K562 (cell line): ENCODE data around the gene RASGEF1C. TPM values are rescaled to one million over a fixed set of nuclear protein-coding genes. Genes with fewer than 3 reads are reported as not detected.

Experiments
- ATAC-seq: fragments of 200-7000 bp; cut with Tn5 transposase; 3 replicates; pipeline ENCODE4 v1.9.1; 2020; ENCODE audit warnings: moderate library complexity
- BruUV-seq: library from RNA; stranded (reverse); fragments of 400-500 nt; replicated peaks from 2 replicates; lab custom pipeline; 2021; lab: Mats Ljungman, UMichigan
- CTCF ChIA-PET: fragments of 300-600 bp; formaldehyde crosslinking; extraction: SDS; loops from one replicate; lab custom pipeline; 2021; ENCODE audit warnings: low intra/inter-chr PET ratio; lab: Yijun Ruan, JAX
- POLR2A ChIA-PET: fragments of 300-600, 350-650 bp; sonication (Branson Sonifier 250); formaldehyde crosslinking; extraction: SDS; loops from one replicate; lab custom pipeline; 2021; ENCODE audit warnings: antibody characterized with exemption, inconsistent platforms; lab: Yijun Ruan, JAX
- DNase-seq, 4 experiments: peaks; one replicate each; pipeline versions ENCODE4 v3.0.0 to v3.0.0-alpha.2; 2011 to 2018; ENCODE audit warnings: low spot score in 3 of 4, mixed read lengths in 3 of 4; ENCODE audit errors: extremely low read depth in 1 of 4
- FAIRE-seq: peaks from 2 replicates; lab custom pipeline; 2011; peaks lifted over from hg19 to GRCh38; lab: Jason Lieb, UNC
- H2AFZ ChIP-seq: 2 replicates; pipeline ENCODE4 v1.6.0; 2011; ENCODE audit warnings: low read depth, low read length, control low read depth, inconsistent platforms
- H3K27ac ChIP-seq: fragments of 200-600 bp; 3 replicates; pipeline ENCODE4 v1.8.0; 2011; ENCODE audit warnings: low read depth, mild to moderate bottlenecking, control low read depth, inconsistent platforms, low read length, moderate library complexity, mixed read lengths; ENCODE audit errors: extremely low read depth
- H3K27me3 ChIP-seq, 2 experiments: fragments of 300-600 bp in 1 of 2; 2 replicates in 1 of 2; 3 replicates in 1 of 2; pipeline versions ENCODE4 v1.6.0 to v1.8.0; 2011; ENCODE audit warnings: inconsistent platforms in 2 of 2, low read length in 2 of 2, mild to moderate bottlenecking in 1 of 2, mixed read lengths in 1 of 2, moderate library complexity in 1 of 2; ENCODE audit not compliant: control insufficient read depth in 2 of 2, insufficient read depth in 2 of 2
- H3K36me3 ChIP-seq: fragments of 300-600 bp; 3 replicates; pipeline ENCODE4 v1.8.0; 2011; ENCODE audit warnings: mild to moderate bottlenecking, low read length, inconsistent platforms; ENCODE audit not compliant: control insufficient read depth, insufficient read depth
- H3K4me1 ChIP-seq, 2 experiments: fragments of 200-600 bp in 1 of 2; replicated peaks in 1 of 2; 2 replicates in 1 of 2; 3 replicates in 1 of 2; pipeline versions ENCODE4 v1.5.1 to v1.8.0; 2011; ENCODE audit warnings: inconsistent platforms in 2 of 2, low read length in 2 of 2, mild to moderate bottlenecking in 1 of 2, mixed read lengths in 1 of 2, moderate library complexity in 1 of 2; ENCODE audit not compliant: control insufficient read depth in 2 of 2, insufficient read depth in 2 of 2
- H3K4me2 ChIP-seq: 2 replicates; pipeline ENCODE4 v1.6.1; 2011; ENCODE audit warnings: low read length, control low read depth, inconsistent platforms, mixed read lengths; ENCODE audit not compliant: insufficient read depth
- H3K4me3 ChIP-seq: fragments of 200-600 bp; sonication (generic), shearing (Covaris generic); 2 replicates; pipeline ENCODE4 v1.5.1; 2016; ENCODE audit warnings: control low read depth, inconsistent platforms
- H3K79me2 ChIP-seq: fragments of 200-600 bp; 3 replicates; pipeline ENCODE4 v1.8.0; 2011; ENCODE audit warnings: low read length, inconsistent platforms; ENCODE audit not compliant: control insufficient read depth, insufficient read depth
- H3K9ac ChIP-seq, 2 experiments: 2 replicates each; pipeline versions ENCODE4 v1.6.0 to v1.6.1; 2011; ENCODE audit warnings: low read depth in 2 of 2, low read length in 2 of 2, control low read depth in 1 of 2, inconsistent platforms in 1 of 2, mild to moderate bottlenecking in 1 of 2, mixed read lengths in 1 of 2; ENCODE audit not compliant: insufficient read depth in 1 of 2
- H3K9me1 ChIP-seq: one replicate; pipeline ENCODE4 v1.6.0; 2011; ENCODE audit warnings: inconsistent platforms, mild to moderate bottlenecking, low read length, moderate library complexity; ENCODE audit not compliant: control insufficient read depth, insufficient read depth
- H3K9me3 ChIP-seq: replicated peaks from 2 replicates; pipeline ENCODE4 v1.5.1; 2011; ENCODE audit warnings: low read depth, low read length, inconsistent platforms; ENCODE audit not compliant: control insufficient read depth, insufficient read depth
- H4K20me1 ChIP-seq: replicated peaks from 2 replicates; pipeline ENCODE4 v1.6.1; 2011; ENCODE audit warnings: low read length, inconsistent platforms, mixed read lengths; ENCODE audit not compliant: control insufficient read depth, insufficient read depth
- BCLAF1 ChIP-seq, 2 experiments: fragments of 450-650 bp in 1 of 2; IDR thresholded peaks; 2 replicates each; pipeline ENCODE4 v1.6.1; 2011 to 2017; ENCODE audit warnings: low read depth in 2 of 2, antibody characterized with exemption in 1 of 2, borderline replicate concordance in 1 of 2, low read length in 1 of 2, mild to moderate bottlenecking in 1 of 2, mixed read lengths in 1 of 2; ENCODE audit not compliant: control insufficient read depth in 1 of 2
- BCOR ChIP-seq: fragments of 450-650 bp; IDR thresholded peaks from 2 replicates; pipeline ENCODE4 v1.6.1; 2016
- ERF ChIP-seq: fragments of 450-650 bp; formaldehyde crosslinking; IDR thresholded peaks from 2 replicates; pipeline ENCODE4 v1.4.0; 2020; ENCODE audit warnings: mild to moderate bottlenecking, mixed read lengths
- FOXK1 ChIP-seq: sonication (generic); formaldehyde crosslinking; IDR thresholded peaks from 2 replicates; pipeline ENCODE4 v1.8.0; 2022; ENCODE audit warnings: missing genetic modification reagents, mild to moderate bottlenecking, borderline replicate concordance
- HINFP ChIP-seq: fragments of 450-650 bp; conservative IDR thresholded peaks from 2 replicates; pipeline ENCODE4 v1.6.1; 2016; ENCODE audit warnings: missing genetic modification characterization, low read depth, mild to moderate bottlenecking, control low read depth, missing compliant biosample characterization
- IRF1 ChIP-seq: sonication (generic); formaldehyde crosslinking; IDR thresholded peaks from 2 replicates; pipeline ENCODE4 v1.8.0; 2022; ENCODE audit warnings: missing genetic modification reagents, mild to moderate bottlenecking, borderline replicate concordance
- NELFE ChIP-seq: IDR thresholded peaks from 2 replicates; pipeline ENCODE4 v1.6.1; 2011; ENCODE audit warnings: mild to moderate bottlenecking; ENCODE audit not compliant: insufficient read depth, insufficient read length
- PBX2 ChIP-seq, 2 experiments: IDR thresholded peaks in 1 of 2; conservative IDR thresholded peaks in 1 of 2; 2 replicates each; pipeline ENCODE4 v1.6.1; 2016; ENCODE audit warnings: low read depth in 2 of 2, mild to moderate bottlenecking in 1 of 2, missing compliant biosample characterization in 1 of 2, missing genetic modification characterization in 1 of 2, moderate library complexity in 1 of 2
- TFAP4 ChIP-seq: sonication (generic); formaldehyde crosslinking; IDR thresholded peaks from 2 replicates; pipeline ENCODE4 v1.8.0; 2022; ENCODE audit warnings: missing genetic modification reagents, mild to moderate bottlenecking, moderate library complexity, borderline replicate concordance
- ZFPM2 ChIP-seq: fragments of 250-450 bp; sonication (Bioruptor Pico); IDR thresholded peaks from 2 replicates; pipeline ENCODE4 v1.5.1; 2022; ENCODE audit warnings: mild to moderate bottlenecking
- WGBS: fragments of 100-300 bp; shearing (Covaris generic); methylation state at CpG from one replicate; pipeline ENCODE4 v1.1.6; 2016; ENCODE audit warnings: low coverage, mixed read lengths; ENCODE audit not compliant: insufficient coverage; ENCODE audit errors: missing lambda C conversion rate; 5-methylcytosine and 5-hydroxymethylcytosine counted together
- in situ Hi-C: fragments of 300-500 bp; cut with MboI; formaldehyde crosslinking; loops from 4 replicates; pipeline ENCODE4 v1.15.0; 2018; ENCODE audit warnings: inconsistent platforms, mixed read lengths
- intact Hi-C: fragments of 100-400 bp; cut with micrococcal nuclease; formaldehyde crosslinking; loops from 2 replicates; pipeline ENCODE4 v1.14.2; 2022
- polyA plus RNA-seq, 8 experiments: library from polyadenylated mRNA; depleted of rRNA in 4 of 8; stranded (reverse) in 5 of 8; unstranded in 3 of 8; fragments of >200 nt; fragmentation: Nextera tagmentation in 2 of 8; fragmentation: Illumina TruSeq in 1 of 8; extraction: Ambion mirVana in 2 of 8; extraction: Trizol in 1 of 8; gene quantifications; 2 replicates each; pipeline versions ENCODE4 v1.2.1 to v1.2.3, GENCODE V29; 2011 to 2014; ENCODE audit warnings: inconsistent platforms in 1 of 8, missing spikeins in 1 of 8
- total RNA-seq, 7 experiments: library from RNA; depleted of rRNA in 6 of 7; stranded (reverse); fragments of >200 nt in 6 of 7; fragmentation: Illumina TruSeq in 2 of 7; extraction: Trizol in 2 of 7; gene quantifications; 2 replicates each; pipeline versions ENCODE4 v1.2.1 to v1.2.3, GENCODE V29; 2011 to 2021; ENCODE audit warnings: low replicate concordance in 1 of 7

The RASGEF1C gene
- total and polyA plus RNA-seq, 9 of the 15 experiments (the other 6 are each of a cell fraction or from before 2014, with no cell fraction given) = 0.04 to 1.1 (median 0.21) TPM; not detected in 4

GRCh38 chr5:180193749-180194375 is 15.1 kb downstream of the RASGEF1C start:
- Histone ChIP-seq H2AFZ (no peak overlapping the region), H4K20me1 (no peaks in the 10 kb centered on the region; the same call in 1 of the 2 replicates), H3K4me1 (peaks cover 0 to 7% of the 10 kb centered on the region in 2 experiments; a peak in 2 of 5 replicates), H3K27ac (no peak overlapping the region), H3K9me3 (no peaks in the 10 kb centered on the region), H3K4me2 (no peak overlapping the region), H3K4me3 (no peak overlapping the region), H3K9me1 (no peaks in the 10 kb centered on the region), H3K9ac (no peak overlapping the region), H3K79me2 (no peaks in the 10 kb centered on the region), H3K27me3 (peaks cover 11 to 53% of the 10 kb centered on the region in 2 experiments), H3K36me3 (no peaks in the 10 kb centered on the region)
- ChIA-PET POLR2A (no interaction called here), CTCF (no interaction called here)
- intact Hi-C loops = no loop called here
- no peak for ATAC-seq
- no peak for FAIRE-seq
- no TSS peak for BruUV-seq
- no peak for DNase-seq
- in situ Hi-C loops = no loop called here
- 53% methylated on average over 18 of the region's 24 CpGs for WGBS
- TF ChIP-seq NELFE (no peak), PBX2 (CRISPR knock-in tag; IDR thresholded peaks at IDR 0.05; ENCODE audit: low read depth) (no peak), PBX2 (tag; conservative IDR thresholded peaks at IDR 0.05; ENCODE audit: low read depth) (no peak), BCLAF1 (IDR thresholded peaks at IDR 0.05; ENCODE audit: borderline replicate concordance in 1 of 2, control insufficient read depth in 1 of 2, low read depth in 2 of 2, low read length in 1 of 2) (no peak), HINFP (no peak), IRF1 (CRISPR knock-in tag) (no peak), ERF (CRISPR knock-in tag) (no peak), FOXK1 (no peak), ZFPM2 (no peak), TFAP4 (CRISPR knock-in tag) (no peak), BCOR (no peak)
